Naive thymus-derived CD4-positive, alpha-beta T cell (primary cell): ENCODE results near the gene GTPBP1. TPM values are rescaled to one million over a fixed set of nuclear protein-coding genes. Genes with fewer than 3 reads are reported as not detected.
A peak's percentile ranks its signal among the peaks of the same experiment; 100 is the strongest.

ENCODE experiments used
- ATAC-seq: fragments of 150-1000 bp; cut with Tn5 transposase; 2 replicates; pipeline ENCODE4 v1.10.0; 2021; ENCODE audit warnings: mild to moderate bottlenecking, moderate library complexity
- CTCF ChIA-PET: fragments of 350-600 bp; sonication (Branson Sonifier 250); formaldehyde crosslinking; loops from one replicate; lab custom pipeline; 2021; ENCODE audit warnings: antibody characterized with exemption; lab: Charles Lee
- POLR2A ChIA-PET: fragments of 350-600 bp; sonication (Branson Sonifier 250); formaldehyde crosslinking; loops from one replicate; lab custom pipeline; 2021; ENCODE audit warnings: antibody characterized with exemption, inconsistent platforms; lab: Charles Lee
- DNase-seq, 9 donors: peaks; one replicate each; pipeline versions ENCODE4 v3.0.0 to v3.0.0-alpha.2; 2020 to 2022; ENCODE audit warnings: mixed read lengths in 1 of 9
- H3K27ac ChIP-seq: one replicate; pipeline ENCODE4 v1.7.0; 2013; ENCODE audit warnings: mild to moderate bottlenecking, low read depth, low read length, moderate library complexity
- H3K27me3 ChIP-seq, 2 donors: one replicate each; pipeline ENCODE4 v1.7.0; 2013; ENCODE audit warnings: low read length in 2 of 2, mild to moderate bottlenecking in 2 of 2, moderate library complexity in 2 of 2; ENCODE audit not compliant: control insufficient read depth in 2 of 2, insufficient read depth in 2 of 2
- H3K36me3 ChIP-seq, 3 experiments: 1 replicate in 2 of 3; 2 replicates in 1 of 3; pipeline ENCODE4 v1.7.0; 2013; ENCODE audit warnings: low read length in 3 of 3, mild to moderate bottlenecking in 3 of 3, moderate library complexity in 1 of 3; ENCODE audit not compliant: insufficient read depth in 3 of 3, control insufficient read depth in 2 of 3
- H3K4me1 ChIP-seq, 2 donors: one replicate each; pipeline ENCODE4 v1.7.0; 2013; ENCODE audit warnings: low read length in 2 of 2, mild to moderate bottlenecking in 2 of 2, moderate library complexity in 1 of 2; ENCODE audit not compliant: control insufficient read depth in 2 of 2, insufficient read depth in 2 of 2
- H3K4me3 ChIP-seq: 2 replicates; pipeline ENCODE4 v1.7.0; 2013; ENCODE audit warnings: mild to moderate bottlenecking, low read length
- H3K9me3 ChIP-seq, 3 experiments: 1 replicate in 2 of 3; 2 replicates in 1 of 3; pipeline ENCODE4 v1.7.0; 2013; ENCODE audit warnings: low read length in 3 of 3; ENCODE audit not compliant: control insufficient read depth in 2 of 3
- H3K27ac Mint-ChIP-seq, 9 donors: one replicate each; pipeline ENCODE4 v1.8.0; 2020 to 2022; ENCODE audit warnings: mixed read lengths in 9 of 9, mild to moderate bottlenecking in 8 of 9, moderate library complexity in 5 of 9, inconsistent platforms in 2 of 9
- H3K27me3 Mint-ChIP-seq, 5 donors: one replicate each; pipeline ENCODE4 v1.8.0; 2021 to 2022; ENCODE audit warnings: mixed read lengths in 5 of 5, mild to moderate bottlenecking in 1 of 5
- H3K36me3 Mint-ChIP-seq, 5 donors: one replicate each; pipeline ENCODE4 v1.8.0; 2020 to 2022; ENCODE audit warnings: mixed read lengths in 5 of 5, mild to moderate bottlenecking in 3 of 5, inconsistent platforms in 1 of 5
- H3K4me1 Mint-ChIP-seq, 7 donors: one replicate each; pipeline ENCODE4 v1.8.0; 2020 to 2022; ENCODE audit warnings: mixed read lengths in 7 of 7, mild to moderate bottlenecking in 3 of 7, inconsistent platforms in 1 of 7
- H3K4me3 Mint-ChIP-seq, 10 donors: one replicate each; pipeline ENCODE4 v1.8.0; 2020 to 2022; ENCODE audit warnings: mild to moderate bottlenecking in 10 of 10, mixed read lengths in 10 of 10, moderate library complexity in 6 of 10, inconsistent platforms in 2 of 10
- H3K9me3 Mint-ChIP-seq, 11 donors: one replicate each; pipeline ENCODE4 v1.8.0; 2020 to 2022; ENCODE audit warnings: mixed read lengths in 11 of 11, mild to moderate bottlenecking in 4 of 11, inconsistent platforms in 1 of 11, moderate library complexity in 1 of 11
- intact Hi-C, 2 donors: fragments of 100-400 bp; cut with micrococcal nuclease; formaldehyde crosslinking; loops; one replicate each; pipeline ENCODE4 v1.15.1; 2023
- polyA plus RNA-seq, 2 donors: library from polyadenylated mRNA; unstranded; fragments of 300-500 nt; fragmentation: Illumina TruSeq; gene quantifications; one replicate each; pipeline ENCODE4 v1.2.3, GENCODE V29; 2021
- total RNA-seq, 6 experiments: library from RNA in 5 of 6; stranded (reverse) in 5 of 6; gene quantifications; 1 replicate in 5 of 6; 2 replicates in 1 of 6; pipeline ENCODE4 v1.2.3 and lab custom pipeline; 2021 to 2026

The GTPBP1 gene
- total and polyA plus RNA-seq, 7 experiments from 2014 or later = 16.9 to 209 (median 83.4) TPM

DNA sequence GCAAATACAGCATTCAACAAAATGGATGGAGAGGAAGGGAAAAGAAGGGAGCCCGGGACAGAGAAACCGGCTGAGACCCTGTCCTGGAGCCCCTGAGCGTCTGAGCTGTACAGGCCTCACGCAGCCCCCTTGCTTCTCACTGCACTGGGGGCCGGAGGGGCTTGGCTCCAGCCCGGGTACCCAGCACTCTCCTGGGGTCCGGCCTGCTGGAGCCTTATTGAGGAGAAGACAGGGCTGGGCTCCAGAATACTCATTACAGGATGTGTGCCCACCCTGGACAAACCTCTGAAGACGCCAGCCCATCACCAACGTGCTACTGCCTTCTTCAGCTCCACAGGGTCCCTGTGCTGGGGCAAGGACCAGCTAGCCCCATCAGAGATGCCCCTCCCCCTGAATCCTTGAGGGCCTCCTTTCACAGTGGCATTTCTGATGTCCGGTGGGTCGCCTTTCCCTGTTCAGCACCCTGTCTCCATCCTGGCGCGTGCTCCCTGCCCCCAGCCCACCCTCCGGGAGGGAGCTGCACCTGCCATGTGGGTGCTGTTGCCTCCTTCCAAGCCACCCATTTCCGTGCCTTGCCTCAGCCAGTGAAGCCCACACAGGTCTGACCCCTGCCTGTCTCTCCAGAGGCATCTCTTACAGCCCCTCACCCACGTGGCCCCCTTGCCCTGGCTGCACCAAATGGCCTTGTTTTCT is 64.7 kb downstream of the GTPBP1 start:
- DNase-seq (no peak), ATAC-seq (no peak)
- no peak overlapping the region for H3K4me3 ChIP-seq
- Mint-ChIP-seq H3K27ac (no peak overlapping the region), H3K9me3 (peaks cover 0 to 2% (median 0%) of the 10 kb centered on the region in 11 donors), H3K4me1 (peaks cover 3 to 20% (median 6%) of the 10 kb centered on the region in 7 donors), H3K36me3 (no peaks in the 10 kb centered on the region), H3K27me3 (no peaks in the 10 kb centered on the region), H3K4me3 (no peak overlapping the region)
- H3K27ac ChIP-seq = no peak overlapping the region
- ChIA-PET CTCF (interaction anchor here (0.6 to 2.4 kb wide), 7 partner anchors 12 to 401 kb away, joined by 3 to 14 read pairs (median 4); partner anchors contain the start of gene NPTXR), POLR2A (interaction anchor here (2.7 to 33.7 kb wide), 2 partner anchors 13 to 31 kb away, joined by 17 to 1007 read pairs; no protein-coding TSS in a partner anchor)
- no peaks in the 10 kb centered on the region for H3K4me1 ChIP-seq
- no peaks in the 10 kb centered on the region for H3K36me3 ChIP-seq
- H3K27me3 ChIP-seq = no peaks in the 10 kb centered on the region
- no peaks in the 10 kb centered on the region for H3K9me3 ChIP-seq
- intact Hi-C loops = no loop called here

DNA sequence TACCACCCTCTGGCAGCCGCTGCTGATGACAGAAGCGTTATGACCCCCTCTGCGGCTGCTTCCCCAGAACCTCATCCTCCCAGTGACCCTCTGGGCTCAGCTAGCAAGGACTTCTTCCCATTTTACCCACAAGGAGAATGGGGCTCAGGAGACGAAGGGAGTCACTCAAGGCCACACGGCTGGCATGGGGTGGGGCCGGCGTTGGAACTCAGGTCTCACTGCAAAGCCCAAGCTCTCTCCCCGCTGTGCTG is 66.8 kb downstream of the GTPBP1 start:
- Histone ChIP-seq H3K9me3 (no peaks in the 10 kb centered on the region), H3K4me1 (no peaks in the 10 kb centered on the region), H3K27me3 (no peaks in the 10 kb centered on the region), H3K27ac (no peak overlapping the region), H3K4me3 (no peak overlapping the region), H3K36me3 (no peaks in the 10 kb centered on the region)
- intact Hi-C loops = no loop called here
- DNase-seq (no peak), ATAC-seq (no peak)
- Mint-ChIP-seq H3K27me3 (no peaks in the 10 kb centered on the region), H3K9me3 (peaks cover 0 to 2% (median 0%) of the 10 kb centered on the region in 11 donors), H3K4me1 (peaks cover 0 to 16% (median 4%) of the 10 kb centered on the region in 7 donors), H3K36me3 (no peaks in the 10 kb centered on the region), H3K4me3 (no peak overlapping the region), H3K27ac (no peak overlapping the region)
- ChIA-PET POLR2A (interaction anchor here (33.7 kb wide), 1 partner anchor 33 kb away, joined by 1007 read pairs; no protein-coding TSS in a partner anchor), CTCF (no interaction called here)

- peaks cover 0 to 2% (median 0%) of the 10 kb centered on the region in 11 donors for H3K9me3 Mint-ChIP-seq
These were observed 67.7 kb downstream of the GTPBP1 start for GRCh38 chr22:38773363-38773946.

GRCh38 chr22:38774496-38775166 is 68.9 kb downstream of the GTPBP1 start:
- ATAC-seq = no peak
- H3K27me3 Mint-ChIP-seq = no peaks in the 10 kb centered on the region
- H3K4me1 Mint-ChIP-seq = peaks cover 0 to 12% (median 0%) of the 10 kb centered on the region in 7 donors
- no peak overlapping the region for H3K4me3 ChIP-seq
- H3K27ac ChIP-seq = no peak overlapping the region
- ChIA-PET POLR2A (interaction anchor here (0.8 kb wide), 1 partner anchor 10 kb away, joined by 3 read pairs; no protein-coding TSS in a partner anchor), CTCF (no interaction called here)
- H3K4me3 Mint-ChIP-seq = no peak overlapping the region
- no peaks in the 10 kb centered on the region for H3K27me3 ChIP-seq
- H3K4me1 ChIP-seq = no peaks in the 10 kb centered on the region
- H3K27ac Mint-ChIP-seq = peak overlapping the region in 2 of 9 donors; percentile 21 to 30
- H3K9me3 Mint-ChIP-seq = peaks cover 0 to 2% (median 0%) of the 10 kb centered on the region in 11 donors
- DNase-seq = no peak
- H3K9me3 ChIP-seq = no peaks in the 10 kb centered on the region
- H3K36me3 Mint-ChIP-seq = peaks cover 0 to 8% (median 0%) of the 10 kb centered on the region in 5 donors
- intact Hi-C loops = no loop called here
- peaks cover 0 to 13% (median 0%) of the 10 kb centered on the region in 3 experiments for H3K36me3 ChIP-seq

More at GRCh38 chr22:38773363-38773946, 67.7 kb downstream of the GTPBP1 start:
- DNase-seq (no peak), ATAC-seq (no peak)
- Mint-ChIP-seq H3K4me1 (peaks cover 0 to 16% (median 4%) of the 10 kb centered on the region in 7 donors), H3K27ac (no peak overlapping the region), H3K36me3 (peaks cover 0 to 4% (median 0%) of the 10 kb centered on the region in 5 donors), H3K4me3 (no peak overlapping the region), H3K27me3 (no peaks in the 10 kb centered on the region)
- CTCF ChIA-PET = interaction anchor here (0.6 kb wide), 1 partner anchor 69 kb away, joined by 3 read pairs; no protein-coding TSS in a partner anchor
- intact Hi-C loops = no loop called here
- Histone ChIP-seq H3K36me3 (peaks cover 0 to 1% (median 0%) of the 10 kb centered on the region in 3 experiments), H3K27me3 (no peaks in the 10 kb centered on the region), H3K4me1 (no peaks in the 10 kb centered on the region), H3K4me3 (no peak overlapping the region), H3K27ac (no peak overlapping the region), H3K9me3 (no peaks in the 10 kb centered on the region)
- POLR2A ChIA-PET = no interaction called here

DNA sequence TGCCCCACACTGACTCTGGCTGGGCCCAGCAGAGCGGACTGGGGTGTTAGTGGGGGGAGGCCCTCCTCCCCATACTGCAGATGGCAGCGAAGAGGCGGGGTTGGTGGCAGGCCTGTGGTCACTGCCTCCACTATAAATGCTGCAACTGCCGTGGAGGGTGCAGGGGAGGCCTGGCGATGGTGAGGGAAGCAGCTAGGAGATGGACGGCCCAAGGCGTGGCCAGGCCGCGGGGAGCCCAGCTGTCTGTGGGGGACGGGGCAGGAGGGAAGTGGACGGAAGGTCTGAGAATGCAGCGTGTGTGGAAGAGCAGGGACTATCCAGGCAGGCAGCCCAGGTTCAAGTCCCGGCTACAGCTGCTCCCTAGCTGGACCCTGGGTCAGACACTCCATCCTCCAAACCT is 69.9 kb downstream of the GTPBP1 start:
- Histone ChIP-seq H3K9me3 (no peaks in the 10 kb centered on the region), H3K4me1 (no peaks in the 10 kb centered on the region), H3K4me3 (no peak overlapping the region), H3K27ac (no peak overlapping the region), H3K27me3 (no peaks in the 10 kb centered on the region), H3K36me3 (peaks cover 0 to 23% (median 0%) of the 10 kb centered on the region in 3 experiments)
- Mint-ChIP-seq H3K27ac (peak overlapping the region in 2 of 9 donors; percentile 67 to 76), H3K36me3 (peaks cover 0 to 18% (median 4%) of the 10 kb centered on the region in 5 donors), H3K27me3 (no peaks in the 10 kb centered on the region), H3K4me1 (peaks cover 0 to 12% (median 0%) of the 10 kb centered on the region in 7 donors), H3K9me3 (peaks cover 0 to 2% (median 0%) of the 10 kb centered on the region in 11 donors), H3K4me3 (no peak overlapping the region)
- intact Hi-C loops = no loop called here
- ATAC-seq = no peak
- POLR2A ChIA-PET = interaction anchor here (0.7 kb wide), 1 partner anchor 102 kb away, joined by 3 read pairs; no protein-coding TSS in a partner anchor
- no peak for DNase-seq
- CTCF ChIA-PET = no interaction called here

GRCh38 chr22:38776086-38776485 is 70.3 kb downstream of the GTPBP1 start:
- Mint-ChIP-seq H3K4me1 (peaks cover 0 to 12% (median 0%) of the 10 kb centered on the region in 7 donors), H3K9me3 (peaks cover 0 to 2% (median 0%) of the 10 kb centered on the region in 11 donors), H3K36me3 (peaks cover 0 to 18% (median 4%) of the 10 kb centered on the region in 5 donors), H3K27me3 (no peaks in the 10 kb centered on the region), H3K4me3 (no peak overlapping the region), H3K27ac (peak overlapping the region in 1 of 9 donors; percentile 76)
- Histone ChIP-seq H3K27ac (no peak overlapping the region), H3K4me3 (no peak overlapping the region), H3K4me1 (no peaks in the 10 kb centered on the region), H3K27me3 (no peaks in the 10 kb centered on the region), H3K36me3 (peaks cover 0 to 27% (median 0%) of the 10 kb centered on the region in 3 experiments), H3K9me3 (no peaks in the 10 kb centered on the region)
- DNase-seq = no peak
- ChIA-PET CTCF (no interaction called here), POLR2A (interaction anchor here (0.7 kb wide), 1 partner anchor 102 kb away, joined by 3 read pairs; no protein-coding TSS in a partner anchor)
- ATAC-seq = no peak
- intact Hi-C loops = no loop called here
